H4 (cell line): Measurements from ENCODE around the gene FOXF1. TPM values are rescaled to one million over a fixed set of nuclear protein-coding genes. Genes with fewer than 3 reads are reported as not detected.

Experiments used
- DNase-seq: peaks from one replicate; pipeline ENCODE4 v3.0.0-alpha.2; 2015; ENCODE audit warnings: low spot score
- total RNA-seq: library from RNA; depleted of rRNA; stranded (reverse); fragments of >200 nt; shearing (Covaris generic); gene quantifications from 2 replicates; pipeline ENCODE4 v1.2.3, GENCODE V29; 2014; rRNA removed

Gene FOXF1
- total RNA-seq, 1 experiment from 2014 or later, result 20.2 TPM

DNA sequence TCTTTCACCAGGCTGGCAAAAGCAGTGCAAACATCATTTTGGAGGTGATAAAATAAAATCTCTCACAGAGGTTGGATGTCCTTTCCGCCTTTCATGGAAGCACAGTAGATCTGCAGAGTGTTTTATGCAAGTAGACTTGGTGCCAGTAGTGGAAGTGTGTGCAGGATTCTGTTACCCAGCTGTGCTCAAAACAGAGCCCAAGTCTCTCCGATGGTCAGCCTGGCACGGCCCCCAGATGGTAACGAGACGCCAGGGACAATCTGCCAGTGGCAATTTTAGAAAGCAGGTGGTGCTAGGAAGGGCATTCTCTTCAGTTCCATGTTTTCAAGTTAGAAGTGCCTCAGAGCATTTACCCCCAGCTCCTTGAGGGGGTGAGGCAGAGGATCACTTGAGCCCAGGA, 46.2 kb downstream of the FOXF1 start:
- no peak for DNase-seq

DNA sequence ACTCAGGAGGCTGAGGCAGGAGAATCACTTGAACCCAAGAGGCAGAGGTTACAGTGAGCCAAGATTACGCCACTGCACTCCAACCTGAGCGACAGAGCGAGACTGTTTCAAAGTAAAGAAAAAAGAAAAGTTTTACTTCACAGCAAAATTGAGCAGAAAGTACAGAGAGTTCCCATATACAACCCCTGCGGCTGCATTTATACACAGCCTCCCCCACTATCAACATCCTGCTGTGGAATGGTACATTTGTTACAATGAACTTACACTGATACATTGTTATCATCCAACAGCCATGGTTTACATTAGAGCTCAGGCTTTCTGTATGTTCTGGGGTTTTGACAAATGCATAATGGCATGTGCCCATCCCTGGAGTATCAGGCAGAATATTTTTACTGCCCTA, 47.3 kb downstream of the FOXF1 start:
- no peak for DNase-seq

DNA sequence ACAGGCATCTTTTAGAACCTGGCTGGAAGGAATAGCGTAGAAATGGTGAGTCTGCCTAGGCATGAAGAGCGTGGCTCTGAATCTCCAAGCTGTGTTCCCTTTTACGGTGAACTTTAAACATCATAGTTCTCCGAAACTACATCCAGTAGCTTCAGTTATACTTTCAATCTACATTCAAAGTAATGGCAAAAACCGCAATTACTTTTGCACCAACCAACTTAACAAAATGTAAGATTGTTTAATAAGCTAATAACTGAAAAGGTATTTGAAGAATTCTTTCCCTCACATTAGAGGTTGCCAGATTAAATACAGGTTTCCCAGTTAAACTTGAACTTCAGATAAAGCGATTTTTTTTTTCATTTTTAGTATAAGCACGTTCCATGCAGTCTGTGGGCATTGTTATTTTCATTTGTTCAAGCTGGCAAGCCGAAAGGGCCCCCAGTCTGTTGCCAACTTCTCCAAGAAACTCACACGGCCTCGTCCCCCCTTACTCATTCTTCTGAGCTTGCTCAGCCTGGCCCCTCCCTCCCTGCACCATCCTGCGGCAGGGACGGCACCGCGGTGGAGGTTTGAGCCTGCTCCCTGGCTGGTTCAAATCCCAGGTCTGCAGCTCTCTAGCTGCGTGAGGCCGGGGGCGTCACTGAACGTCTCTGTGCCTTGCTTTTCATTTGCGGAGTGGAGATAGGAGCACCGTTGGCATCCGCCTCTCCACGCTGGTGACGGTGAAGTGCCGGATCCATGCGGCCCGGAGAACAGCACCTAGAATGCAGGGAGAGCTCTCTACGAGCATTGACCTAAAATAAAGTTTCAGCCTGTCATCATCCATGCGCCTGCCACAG, 48.2 kb downstream of the FOXF1 start:
- DNase-seq, result no peak

DNA sequence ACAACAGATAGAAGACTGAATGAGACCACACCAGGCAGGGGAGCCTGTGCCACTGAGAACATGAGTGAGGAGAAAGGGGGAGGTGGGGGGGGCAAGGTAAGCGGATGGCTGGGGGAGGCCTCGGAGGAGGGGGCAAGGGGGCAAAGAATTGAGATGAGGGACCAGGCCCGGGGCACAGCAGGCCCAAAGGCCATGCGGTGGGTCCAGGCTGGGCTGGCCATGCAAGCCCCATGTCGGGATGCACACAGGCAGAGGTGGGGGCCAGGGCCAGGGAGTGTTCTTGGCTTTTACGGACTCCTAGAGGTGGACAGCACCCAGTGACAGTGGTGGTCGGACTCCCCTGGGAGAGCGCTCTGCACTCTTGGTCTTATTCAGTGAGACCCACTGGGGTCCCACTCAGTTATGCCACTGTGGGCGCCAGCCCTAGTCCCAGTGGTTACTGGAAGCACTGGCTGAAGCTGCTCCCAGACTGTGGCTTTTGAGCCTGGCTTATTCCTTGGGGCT, 49.5 kb downstream of the FOXF1 start:
- no peak for DNase-seq

DNA sequence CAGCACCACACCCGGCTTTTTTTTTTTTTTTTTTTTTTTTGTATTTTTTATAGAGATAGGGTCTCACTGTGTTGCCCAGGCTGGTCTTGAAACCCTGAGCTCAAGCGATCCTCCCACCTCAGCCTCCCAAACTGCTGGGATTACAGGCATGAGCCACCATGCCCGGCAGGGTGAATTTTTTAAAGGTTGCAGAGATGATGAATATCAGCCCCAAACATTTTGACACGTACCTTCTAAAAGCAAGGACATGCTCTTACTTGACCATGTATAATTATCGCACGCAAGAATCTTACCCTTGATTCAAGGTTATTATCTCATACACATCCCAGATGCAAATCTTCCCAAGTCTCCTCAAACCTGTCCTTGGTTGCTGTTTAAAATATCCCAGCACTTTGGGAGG, 52.0 kb downstream of the FOXF1 start:
- no peak for DNase-seq

DNA sequence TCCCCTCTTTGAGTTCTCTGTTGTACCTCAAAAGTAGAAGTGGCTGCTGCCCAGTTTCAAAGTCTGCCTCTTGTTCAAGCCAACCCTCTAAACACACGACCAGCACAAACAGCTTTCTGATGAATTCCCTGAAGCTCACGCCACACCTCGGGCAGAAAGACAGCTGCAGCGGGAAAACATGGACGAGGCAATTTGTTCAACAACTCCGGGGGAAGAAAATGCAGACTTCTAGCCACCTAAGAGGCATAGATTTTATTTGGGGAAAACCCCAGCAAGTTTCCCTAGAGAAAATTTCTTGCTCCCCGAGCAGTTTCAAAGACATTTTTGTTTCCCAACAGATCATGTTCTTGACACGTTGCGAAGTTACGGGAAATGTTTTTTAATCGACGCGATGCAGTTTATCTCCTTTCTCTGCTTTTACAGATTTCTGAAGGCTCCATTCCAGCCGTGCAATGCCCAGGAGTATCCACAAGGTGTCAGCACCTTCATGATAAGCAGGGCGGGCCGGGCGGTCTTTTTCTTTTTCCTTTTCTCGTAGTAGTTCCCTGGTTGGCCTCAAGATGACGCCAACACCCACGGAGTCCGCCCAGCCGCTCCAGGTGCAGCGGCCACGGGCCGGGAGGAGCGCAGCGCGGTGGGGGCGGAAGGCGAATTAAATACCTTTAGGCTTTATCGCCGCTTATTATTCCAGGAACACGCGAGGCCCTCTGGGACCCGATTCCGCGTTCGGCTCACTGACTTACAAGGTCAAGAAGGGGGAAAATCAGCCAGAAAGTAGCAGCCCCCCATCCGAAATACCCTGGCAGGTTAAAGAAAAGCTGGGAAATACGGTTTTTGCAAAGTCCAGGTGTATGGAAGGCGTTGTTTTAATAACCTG, 53.4 kb downstream of the FOXF1 start:
- peak; percentile 86 for DNase-seq

Other genes starting within 250 kb of the FOXF1 start
- 9.6 and 10.0 TPM in 2 replicates for gene MTHFSD, start 44.7 kb downstream of the FOXF1 start, total RNA-seq
- 0.12 and 0.60 TPM in 2 replicates for gene FOXC2, start 56.3 kb downstream of the FOXF1 start, total RNA-seq
- 0.75 and 0.86 TPM in 2 replicates for gene FOXL1, start 68.0 kb downstream of the FOXF1 start, total RNA-seq